ENCODE data around the gene SMAD3. TPM values are rescaled to one million over a fixed set of nuclear protein-coding genes. Genes with fewer than 3 reads are reported as not detected.

SMAD3 gene
- total and polyA plus RNA-seq, 2 of the 4 experiments (the other 2 are of a cell fraction) = 71.0 to 177 TPM

DNA sequence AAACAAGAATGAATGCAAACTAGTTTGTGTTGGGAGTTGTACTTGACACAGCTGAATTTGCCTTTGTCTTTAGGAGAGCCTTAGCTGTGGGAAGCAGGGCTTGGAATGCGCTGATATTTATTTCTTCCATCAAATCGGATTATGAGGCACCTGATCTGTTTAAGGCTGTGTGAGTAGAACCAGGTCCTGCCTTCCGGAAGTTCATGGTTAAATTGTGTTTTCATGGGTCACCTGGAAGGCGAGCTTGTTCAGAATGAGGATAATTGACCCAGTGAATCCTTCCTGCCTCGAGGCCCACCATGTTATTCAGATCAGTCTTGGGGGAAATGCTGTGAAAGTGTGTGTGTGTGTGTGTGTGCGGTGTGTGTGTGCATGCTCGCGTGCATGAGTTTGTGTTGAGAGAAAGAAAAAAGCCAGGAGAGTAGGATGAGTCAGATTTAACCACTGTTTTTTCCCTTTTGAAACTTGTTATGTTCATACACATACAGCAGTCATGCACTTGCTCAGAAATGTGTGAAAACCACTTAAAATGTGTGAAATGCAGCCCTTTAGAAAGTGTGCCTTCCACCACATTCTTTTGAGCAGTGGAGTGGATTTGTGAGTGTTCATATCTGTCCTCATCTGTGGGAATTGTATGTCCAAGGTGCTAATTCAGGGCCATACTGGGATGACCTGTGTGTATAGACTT is 36.7 kb downstream of the SMAD3 start:
- dilution Hi-C loops (cut with HindIII; ENCODE audit: low sequenced_read_pairs, unreplicated experiment) (no loop called here), intact Hi-C loops (cut with micrococcal nuclease) (no loop called here), in situ Hi-C loops (cut with MboI; ENCODE audit: low sequenced_read_pairs) (no loop called here)
- Histone ChIP-seq H2AFZ (replicated peaks; ENCODE audit: low read length, poor library complexity) (no peak overlapping the region), H2BK5ac (ENCODE audit: low read depth, low read length, poor library complexity, severe bottlenecking) (peak overlapping the region; percentile 82), H3K56ac (ENCODE audit: extremely low read depth, insufficient read depth, low read length) (no peak overlapping the region; the same call in 1 of the 2 replicates), H3K36me3 (ENCODE audit: control insufficient read depth, insufficient read depth, low read length) (peaks cover 37% of the 10 kb centered on the region), H3K23ac (ENCODE audit: low read depth, low read length) (peak overlapping the region; percentile 88), H3K27me3 (ENCODE audit: control insufficient read depth, insufficient read depth, low read length) (no peaks in the 10 kb centered on the region), H4K20me1 (ENCODE audit: insufficient read depth, low read length) (peaks cover 80% of the 10 kb centered on the region), H2AK9ac (replicated peaks; ENCODE audit: low read depth, low read length, poor library complexity) (no peak overlapping the region), H3K14ac (replicated peaks; ENCODE audit: low read depth, low read length) (peak overlapping the region; percentile 53), H2BK20ac (ENCODE audit: low read depth, low read length) (peak overlapping the region; percentile 78; the same call in 1 of the 2 replicates), H3K18ac (ENCODE audit: low read depth, low read length) (peak overlapping the region; percentile 46; the same call in 1 of the 2 replicates), H4K5ac (ENCODE audit: low read depth, low read length) (peak overlapping the region; percentile 32; the same call in 1 of the 2 replicates), H4K8ac (ENCODE audit: low read depth in 2 of 2, low read length in 2 of 2) (peak overlapping the region; percentile 64 to 67), H3K4me1 (ENCODE audit: control insufficient read depth, insufficient read depth, low read length) (peaks cover 72% of the 10 kb centered on the region), H3K4me3 (ENCODE audit: insufficient read depth, low read depth, low read length) (no peak overlapping the region), H3K4ac (ENCODE audit: low read depth, low read length) (peak overlapping the region; percentile 83), H3K9ac (ENCODE audit: low read depth, low read length) (peak overlapping the region; percentile 6; the same call in 1 of the 2 replicates), H2BK120ac (ENCODE audit: low read depth, low read length) (peak overlapping the region; percentile 69), H3K9me3 (ENCODE audit: control insufficient read depth, insufficient read depth, low read length) (no peaks in the 10 kb centered on the region), H2AK5ac (ENCODE audit: low read depth, low read length) (peak overlapping the region; percentile 90), H2BK15ac (ENCODE audit: low read depth, low read length) (peak overlapping the region; percentile 56), H4K91ac (ENCODE audit: insufficient read depth, low read depth, low read length) (peak overlapping the region; percentile 91), H3K79me1 (ENCODE audit: low read depth in 1 of 2, low read length in 2 of 2) (peaks cover 24 to 88% of the 10 kb centered on the region in 2 experiments), H3K4me2 (ENCODE audit: low read depth, low read length) (peak overlapping the region; percentile 6), H3K27ac (ENCODE audit: insufficient read depth, low read length) (peak overlapping the region; percentile 49), H3K9me1 (ENCODE audit: insufficient read depth, low read length) (peaks cover 71% of the 10 kb centered on the region)
- no TSS peak for BruUV-seq (replicated peaks)
- ATAC-seq (ENCODE audit: low read depth) (no peak), DNase-seq (peak; percentile 87)
- ChIA-PET CTCF (interaction anchor here (1.0 kb wide), 1 partner anchor 77 kb away, joined by 3 read pairs; no protein-coding TSS in a partner anchor), POLR2A (ENCODE audit: unreplicated experiment) (no interaction called here)
- TF ChIP-seq FOS (IDR thresholded peaks at IDR 0.05; ENCODE audit: low read depth, low read length) (peak; percentile 42; the same call in 1 of the 2 replicates), BHLHE40 (IDR thresholded peaks at IDR 0.05; ENCODE audit: low read depth, low read length) (peak; percentile 86), RAD21 (IDR thresholded peaks at IDR 0.05; ENCODE audit: low read length) (no peak)
- WGBS, 2 experiments (ENCODE audit: extremely low coverage in 2 of 2, insufficient read length in 1 of 2) = 78% methylated on average over 2 of the region's 8 CpGs; no CpG with 5 or more reads in 1 of the 2 experiments
